ENCODE measurements around the gene LDLRAD3.
A peak's percentile ranks its signal among the peaks of the same experiment; 100 is the strongest.
"Not testable (repeated sequence)": the region's sequence is repeated elsewhere in the genome, so short reads cannot be mapped to it uniquely, and the experiment has no call there.

Gene LDLRAD3

DNA sequence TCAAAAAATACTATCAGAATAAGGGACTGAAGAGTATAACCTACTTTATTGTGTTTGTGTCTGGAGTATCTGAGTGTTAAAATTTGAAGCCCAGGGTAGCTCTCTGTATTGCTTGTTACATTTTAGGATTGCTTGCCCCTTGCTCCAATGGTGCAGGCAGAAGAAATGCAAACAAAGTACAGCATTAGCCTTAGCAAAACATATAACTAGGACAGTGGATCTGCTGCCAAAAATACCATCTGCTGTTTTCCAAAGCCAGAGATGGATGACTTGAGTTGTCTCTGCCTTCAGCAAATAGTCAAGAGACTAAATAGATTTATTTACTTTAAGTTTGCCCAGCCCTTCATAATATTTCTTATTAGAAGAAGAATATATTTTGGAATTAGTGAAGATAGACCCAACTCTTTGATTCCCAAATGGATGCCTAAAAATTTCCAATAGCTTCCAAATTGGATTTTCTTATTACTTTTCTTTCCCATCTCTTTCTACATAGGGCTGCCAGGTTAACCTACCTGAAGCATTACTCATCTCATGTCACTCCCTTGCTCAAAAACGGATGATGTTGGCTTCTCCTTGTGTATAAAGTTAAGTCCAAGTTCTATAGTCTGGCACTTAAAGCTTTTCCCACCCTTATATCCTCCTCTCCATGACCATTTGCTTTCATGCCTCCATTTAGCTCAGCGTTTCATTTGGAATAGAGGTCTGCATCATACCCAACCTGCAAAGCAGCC is 66.3 kb downstream of the LDLRAD3 start:
- TF ChIP-seq, protein P1, sequence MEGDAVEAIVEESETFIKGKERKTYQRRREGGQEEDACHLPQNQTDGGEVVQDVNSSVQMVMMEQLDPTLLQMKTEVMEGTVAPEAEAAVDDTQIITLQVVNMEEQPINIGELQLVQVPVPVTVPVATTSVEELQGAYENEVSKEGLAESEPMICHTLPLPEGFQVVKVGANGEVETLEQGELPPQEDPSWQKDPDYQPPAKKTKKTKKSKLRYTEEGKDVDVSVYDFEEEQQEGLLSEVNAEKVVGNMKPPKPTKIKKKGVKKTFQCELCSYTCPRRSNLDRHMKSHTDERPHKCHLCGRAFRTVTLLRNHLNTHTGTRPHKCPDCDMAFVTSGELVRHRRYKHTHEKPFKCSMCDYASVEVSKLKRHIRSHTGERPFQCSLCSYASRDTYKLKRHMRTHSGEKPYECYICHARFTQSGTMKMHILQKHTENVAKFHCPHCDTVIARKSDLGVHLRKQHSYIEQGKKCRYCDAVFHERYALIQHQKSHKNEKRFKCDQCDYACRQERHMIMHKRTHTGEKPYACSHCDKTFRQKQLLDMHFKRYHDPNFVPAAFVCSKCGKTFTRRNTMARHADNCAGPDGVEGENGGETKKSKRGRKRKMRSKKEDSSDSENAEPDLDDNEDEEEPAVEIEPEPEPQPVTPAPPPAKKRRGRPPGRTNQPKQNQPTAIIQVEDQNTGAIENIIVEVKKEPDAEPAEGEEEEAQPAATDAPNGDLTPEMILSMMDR (IDR thresholded peaks at IDR 0.05; ENCODE audit: unreplicated experiment in 3 of 3), result no peak
- Mint-ChIP-seq H3K4me1 (peaks cover 68% of the 10 kb centered on the region), H3K27me3 (ENCODE audit: low read depth) (no peaks in the 10 kb centered on the region), H3K27ac (peak overlapping the region; percentile 72 to 98 (median 96)), H3K4me3 (peak overlapping the region in 2 of 3 experiments; percentile 33 to 50), H3K36me3 (ENCODE audit: low read depth) (peaks cover 9% of the 10 kb centered on the region), H3K9me3 (peaks cover 5% of the 10 kb centered on the region)

DNA sequence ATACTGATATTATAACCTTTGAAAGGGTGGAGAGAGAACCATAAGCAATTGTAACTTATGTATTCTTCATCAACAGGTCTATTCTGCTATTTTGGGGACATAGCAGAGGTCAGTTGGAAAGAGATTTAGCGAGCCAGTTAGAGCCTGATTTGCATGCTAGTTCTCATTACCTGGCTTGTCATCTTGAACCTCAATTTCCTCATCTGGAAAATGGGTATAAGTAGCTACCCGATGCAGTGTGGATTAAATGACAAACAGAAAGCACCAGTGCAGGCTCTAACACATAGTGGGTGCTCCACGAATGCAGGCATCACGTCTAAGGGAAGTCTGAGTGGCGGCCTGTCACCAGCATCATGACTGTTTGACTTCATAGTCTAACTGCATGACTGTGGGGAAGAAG is 67.7 kb downstream of the LDLRAD3 start:
- TF ChIP-seq, protein P1 (IDR thresholded peaks at IDR 0.05; ENCODE audit: unreplicated experiment in 3 of 3), result no peak
- Mint-ChIP-seq H3K9me3 (no peaks in the 10 kb centered on the region), H3K4me3 (no peak overlapping the region), H3K36me3 (ENCODE audit: low read depth) (no peaks in the 10 kb centered on the region), H3K27ac (no peak overlapping the region), H3K27me3 (ENCODE audit: low read depth) (no peaks in the 10 kb centered on the region), H3K4me1 (peaks cover 82% of the 10 kb centered on the region)

DNA sequence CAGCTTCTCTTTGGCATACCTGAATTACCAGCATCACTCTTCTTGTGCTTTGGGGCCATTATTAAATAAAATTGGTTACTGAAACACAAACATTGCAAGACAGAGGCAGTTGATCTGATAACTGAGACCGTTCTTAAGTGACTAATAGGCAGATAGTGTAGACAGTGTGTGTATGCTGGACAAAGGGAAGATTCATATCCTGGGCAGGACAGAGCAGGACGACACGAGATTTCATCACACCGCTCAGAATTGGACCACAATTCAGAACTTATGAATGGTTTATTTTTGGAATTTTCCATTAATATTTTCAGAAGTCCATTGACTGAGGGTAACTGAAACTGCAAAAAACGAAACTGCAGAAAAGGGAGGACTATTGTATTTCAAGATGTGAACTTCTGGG is 68.6 kb downstream of the LDLRAD3 start:
- H3K36me3 Mint-ChIP-seq (ENCODE audit: low read depth), result no peaks in the 10 kb centered on the region
- H3K4me1 Mint-ChIP-seq, result peaks cover 82% of the 10 kb centered on the region
- H3K4me3 Mint-ChIP-seq, result peak overlapping the region in 1 of 3 experiments; percentile 7
- no peaks in the 10 kb centered on the region for H3K9me3 Mint-ChIP-seq
- TF ChIP-seq, protein P1 (IDR thresholded peaks at IDR 0.05; ENCODE audit: unreplicated experiment in 3 of 3), result no peak
- H3K27me3 Mint-ChIP-seq (ENCODE audit: low read depth), result no peaks in the 10 kb centered on the region
- H3K27ac Mint-ChIP-seq, result peak overlapping the region in 2 of 3 experiments; percentile 21 to 85

GRCh38 chr11:36012979-36013378 is 69.1 kb downstream of the LDLRAD3 start:
- no peaks in the 10 kb centered on the region for H3K9me3 Mint-ChIP-seq
- peaks cover 78% of the 10 kb centered on the region for H3K4me1 Mint-ChIP-seq
- H3K27me3 Mint-ChIP-seq (ENCODE audit: low read depth), result no peaks in the 10 kb centered on the region
- H3K27ac Mint-ChIP-seq, result peak overlapping the region in 1 of 3 experiments; percentile 85
- TF ChIP-seq, protein P1 (IDR thresholded peaks at IDR 0.05; ENCODE audit: unreplicated experiment in 3 of 3), result no peak
- no peak overlapping the region for H3K4me3 Mint-ChIP-seq
- H3K36me3 Mint-ChIP-seq (ENCODE audit: low read depth), result no peaks in the 10 kb centered on the region

DNA sequence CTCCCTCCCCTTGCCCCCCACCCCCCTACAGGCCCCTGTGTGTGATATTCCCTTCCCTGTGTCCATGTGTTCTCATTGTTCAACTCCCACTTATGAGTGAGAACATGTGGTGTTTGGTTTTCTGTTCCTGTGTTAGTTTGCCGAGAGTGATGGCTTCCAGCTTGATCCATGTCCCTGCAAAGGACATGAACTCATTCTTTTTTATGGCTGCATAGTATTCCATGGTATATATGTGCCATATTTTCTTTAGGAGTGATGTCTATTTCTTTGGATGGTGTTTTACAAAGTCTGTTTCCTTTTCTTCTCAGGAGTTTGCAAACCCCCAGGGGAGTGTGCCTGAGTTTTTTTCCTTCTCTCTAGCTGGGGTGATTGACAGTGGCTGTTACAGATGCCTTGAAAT is 69.6 kb downstream of the LDLRAD3 start:
- Mint-ChIP-seq H3K4me1 (peaks cover 78% of the 10 kb centered on the region), H3K27ac (peak overlapping the region in 2 of 3 experiments; percentile 17 to 85)
- H3K9me3 Mint-ChIP-seq; H3K36me3 Mint-ChIP-seq (ENCODE audit: low read depth); H3K27me3 Mint-ChIP-seq (ENCODE audit: low read depth); H3K4me3 Mint-ChIP-seq: not testable (repeated sequence)

DNA sequence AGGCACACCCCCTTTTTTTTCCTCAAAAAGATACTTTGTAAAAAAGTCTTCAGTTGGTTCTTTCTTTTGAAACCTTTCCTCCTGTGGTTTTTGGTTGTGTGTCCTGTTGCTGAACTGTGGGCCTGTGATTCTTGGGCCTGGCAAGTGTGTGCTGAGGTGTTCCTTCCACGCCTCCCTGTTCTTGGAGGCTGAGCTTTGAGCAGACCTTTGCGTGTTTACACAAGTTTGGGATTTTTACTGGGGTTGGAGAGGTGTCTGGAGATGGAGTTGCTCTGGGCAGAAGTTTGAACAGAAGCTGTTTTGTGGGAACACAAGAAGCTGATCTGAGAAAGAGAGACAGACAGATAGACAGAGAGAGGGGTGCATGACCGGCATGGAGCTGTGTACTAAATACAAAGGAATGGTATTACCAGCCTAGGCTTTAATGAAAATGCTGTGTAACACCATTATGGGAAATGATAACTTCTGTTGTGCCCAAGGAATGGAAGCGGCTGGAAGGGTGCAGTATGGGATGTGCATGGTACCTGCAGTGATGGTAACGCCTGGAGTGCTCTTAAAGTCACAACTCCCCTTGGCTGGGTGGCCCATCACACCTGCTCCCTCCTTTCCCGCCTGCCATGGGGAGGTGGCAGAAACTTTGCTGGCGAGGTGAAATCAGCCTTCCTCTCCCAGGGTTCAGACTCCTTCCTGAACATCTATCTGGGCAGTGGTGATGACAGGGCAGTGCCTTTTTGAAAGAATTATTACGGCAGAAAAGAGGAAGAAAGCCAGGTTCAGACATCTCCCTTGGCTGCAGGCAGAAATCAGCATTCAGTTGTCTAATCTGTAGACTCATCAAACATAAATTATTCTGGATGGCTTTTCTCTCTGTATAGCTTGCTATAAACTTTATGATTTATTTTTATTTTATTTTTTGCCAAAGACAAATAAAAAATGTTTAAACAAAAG is 70.4 kb downstream of the LDLRAD3 start:
- Mint-ChIP-seq H3K4me1 (peaks cover 78% of the 10 kb centered on the region), H3K27ac (peak overlapping the region in 2 of 3 experiments; percentile 29 to 85), H3K27me3 (ENCODE audit: low read depth) (no peaks in the 10 kb centered on the region), H3K9me3 (no peaks in the 10 kb centered on the region), H3K36me3 (ENCODE audit: low read depth) (peaks cover 3% of the 10 kb centered on the region), H3K4me3 (peak overlapping the region in 2 of 3 experiments; percentile 7 to 34)
- TF ChIP-seq, protein P1 (IDR thresholded peaks at IDR 0.05; ENCODE audit: unreplicated experiment in 3 of 3), result no peak

Data from nephron (organoid).